Liver (tissue), 10 donors: ENCODE data around the gene REXO5. TPM values are rescaled to one million over a fixed set of nuclear protein-coding genes. Genes with fewer than 3 reads are reported as not detected.

Source experiments
- DNase-seq: peaks from one replicate; pipeline ENCODE4 v3.0.0-alpha.2; 2017; ENCODE audit warnings: low spot score
- H3K27ac ChIP-seq, 2 donors: one replicate each; pipeline ENCODE4 v1.7.0; 2013; ENCODE audit warnings: inconsistent platforms in 2 of 2, low read length in 2 of 2, control low read depth in 1 of 2, low read depth in 1 of 2, mild to moderate bottlenecking in 1 of 2
- H3K27me3 ChIP-seq, 4 donors: one replicate each; pipeline versions ENCODE4 v1.6.1 to v1.7.0; 2013; ENCODE audit warnings: low read length in 3 of 4, inconsistent platforms in 1 of 4, mild to moderate bottlenecking in 1 of 4, moderate library complexity in 1 of 4; ENCODE audit not compliant: control insufficient read depth in 4 of 4, insufficient read depth in 4 of 4
- H3K36me3 ChIP-seq, 4 donors: one replicate each; pipeline versions ENCODE4 v1.6.1 to v1.7.0; 2013; ENCODE audit warnings: low read length in 3 of 4, mild to moderate bottlenecking in 3 of 4, low read depth in 1 of 4, moderate library complexity in 1 of 4; ENCODE audit not compliant: control insufficient read depth in 4 of 4, insufficient read depth in 3 of 4
- H3K4me1 ChIP-seq, 4 donors: one replicate each; pipeline versions ENCODE4 v1.6.1 to v1.7.0; 2013; ENCODE audit warnings: low read length in 3 of 4, mild to moderate bottlenecking in 3 of 4, moderate library complexity in 1 of 4; ENCODE audit not compliant: control insufficient read depth in 4 of 4, insufficient read depth in 4 of 4
- H3K4me3 ChIP-seq, 3 donors: one replicate each; pipeline versions ENCODE4 v1.6.1 to v1.7.0; 2013; ENCODE audit warnings: low read length in 3 of 3, control low read depth in 1 of 3, low read depth in 1 of 3, mild to moderate bottlenecking in 1 of 3
- H3K9ac ChIP-seq, 2 donors: one replicate each; pipeline ENCODE4 v1.7.0; 2013; ENCODE audit warnings: low read length in 2 of 2, mild to moderate bottlenecking in 2 of 2, moderate library complexity in 2 of 2, control low read depth in 1 of 2, low read depth in 1 of 2
- H3K9me3 ChIP-seq, 4 donors: one replicate each; pipeline versions ENCODE4 v1.6.1 to v1.7.0; 2013; ENCODE audit warnings: low read length in 3 of 4; ENCODE audit not compliant: control insufficient read depth in 4 of 4
- FOXA2 ChIP-seq: IDR thresholded peaks from 2 replicates; pipeline ENCODE4 v1.6.1; 2016; ENCODE audit warnings: antibody characterized with exemption
- HNF4A ChIP-seq, 2 donors: conservative IDR thresholded peaks; 2 replicates each; pipeline ENCODE4 v1.6.1; 2016; ENCODE audit warnings: antibody characterized with exemption in 2 of 2, mild to moderate bottlenecking in 2 of 2
- WGBS: extraction: QIAGEN DNeasy Blood & Tissue Kit; methylation state at CpG from one replicate; pipeline ENCODE4 v1.1.7; 2013; 5-methylcytosine and 5-hydroxymethylcytosine counted together
- polyA plus RNA-seq, 2 donors: library from polyadenylated mRNA; stranded (reverse) in 1 of 2; unstranded in 1 of 2; fragments of 200-250 nt in 1 of 2; fragments of >200 nt in 1 of 2; fragmentation: Nextera tagmentation in 1 of 2; extraction: Ambion mirVana in 1 of 2; gene quantifications; one replicate each; pipeline versions ENCODE4 v1.2.1 to v1.2.3, GENCODE V29; 2013 to 2015
- small RNA-seq: library from RNA; depleted of rRNA; stranded (forward); fragments of <200 nt; gene quantifications from one replicate; pipeline ENCODE3, GENCODE V24; 2014
- total RNA-seq, 2 donors: library from RNA; depleted of rRNA; stranded (reverse); fragments of >200 nt; gene quantifications; one replicate each; pipeline ENCODE4 v1.2.3, GENCODE V29; 2014
- donor health status: healthy.
- donor health status: healthy.
- donor health status: healthy.
- donor health status: healthy.
- donor health status: healthy.

REXO5 gene
- total and polyA plus RNA-seq, 4 donors: 0.83 to 10.6 (median 1.8) TPM

DNA sequence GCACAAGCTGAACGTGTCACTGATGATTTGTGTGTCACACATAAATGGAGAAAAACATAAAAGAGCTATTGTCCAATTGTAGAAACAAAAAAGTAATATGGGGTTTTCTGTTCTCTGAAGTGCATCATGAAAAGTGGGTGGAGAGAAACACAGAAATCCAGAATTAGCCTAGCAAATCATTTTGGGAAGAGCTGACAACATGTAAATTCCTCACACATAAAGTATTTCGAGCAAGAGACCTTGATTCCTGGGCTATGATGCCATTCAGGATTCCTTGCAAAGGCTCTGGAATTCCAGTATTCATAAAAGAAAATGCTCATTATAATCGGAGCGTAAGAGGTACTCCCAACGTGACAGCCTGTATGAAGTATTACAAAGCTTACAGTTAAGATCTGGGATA lies 92.7 kb downstream of the REXO5 start:
- TF ChIP-seq HNF4A (conservative IDR thresholded peaks at IDR 0.05): peak in 1 of 2 donors; percentile 4
- no peak for TF ChIP-seq FOXA2

More for the DNA sequence above, 92.7 kb downstream of the REXO5 start:
- Histone ChIP-seq H3K4me1 (peaks cover 4 to 40% (median 31%) of the 10 kb centered on the region in 4 donors), H3K9ac (peak overlapping the region in 1 of 2 donors; percentile 21), H3K36me3 (peaks cover 3 to 8% (median 4%) of the 10 kb centered on the region in 4 donors), H3K4me3 (peak overlapping the region; percentile 63 to 89 (median 84)), H3K27ac (peak overlapping the region; percentile 92 to 97), H3K27me3 (no peaks in the 10 kb centered on the region), H3K9me3 (no peaks in the 10 kb centered on the region)
- DNase-seq: no peak
- 14% methylated on average over 5 of the region's 5 CpGs for WGBS

Small RNA genes within 50 kb of the gene (small RNA-seq; reads per million reads assigned to genes)
- not detected for gene RF00618
- gene RNU6-944P: not detected

Other genes with a start within 250 kb of the REXO5 start
- gene ACSM2B, start 230.2 kb upstream of the REXO5 start, total RNA-seq: 100 to 1,000 TPM in 1 of 2 donors, 10 to 100 TPM in 1; 46.0 to 852 TPM
- 100 to 1,000 TPM; 273 to 728 TPM for gene ACSM2B, start 230.2 kb upstream of the REXO5 start, polyA plus RNA-seq
- gene ACSM1, start 108.8 kb upstream of the REXO5 start, total RNA-seq: under 1 TPM; 0.25 to 0.28 TPM
- under 1 TPM; 0.18 to 0.38 TPM for gene ACSM1, start 108.8 kb upstream of the REXO5 start, polyA plus RNA-seq
- 10 to 100 TPM; 38.7 to 42.8 TPM for gene THUMPD1, start 64.7 kb upstream of the REXO5 start, total RNA-seq
- gene THUMPD1, start 64.7 kb upstream of the REXO5 start, polyA plus RNA-seq: 10 to 100 TPM; 10.1 to 14.9 TPM
- gene ACSM3, start 42.5 kb upstream of the REXO5 start, total RNA-seq: 10 to 100 TPM; 55.6 to 71.8 TPM
- gene ACSM3, start 42.5 kb upstream of the REXO5 start, polyA plus RNA-seq: 10 to 100 TPM; 29.2 to 45.1 TPM
- gene ERI2, start 55 bp upstream of the REXO5 start, total RNA-seq: 10 to 100 TPM; 26.0 to 79.1 TPM
- gene ERI2, start 55 bp upstream of the REXO5 start, polyA plus RNA-seq: 10 to 100 TPM in 1 of 2 donors, 1 to 10 TPM in 1; 8.8 to 12.2 TPM
- 10 to 100 TPM in 1 of 2 donors, 1 to 10 TPM in 1; 4.9 to 16.8 TPM for gene DCUN1D3, start 93.8 kb downstream of the REXO5 start, total RNA-seq
- 1 to 10 TPM; 2.7 to 4.6 TPM for gene DCUN1D3, start 93.8 kb downstream of the REXO5 start, polyA plus RNA-seq
- gene LYRM1, start 94.2 kb downstream of the REXO5 start, total RNA-seq: 10 to 100 TPM; 33.2 to 49.5 TPM
- 10 to 100 TPM; 52.0 to 57.3 TPM for gene LYRM1, start 94.2 kb downstream of the REXO5 start, polyA plus RNA-seq